A549 (cell line): ENCODE results near the gene CARD11. TPM values are rescaled to one million over a fixed set of nuclear protein-coding genes. Genes with fewer than 3 reads are reported as not detected.
A peak's percentile ranks its signal among the peaks of the same experiment; 100 is the strongest.

Experiments
- ATAC-seq, 2 experiments: fragments of 200-7000 bp in 1 of 2; fragments of >200 bp in 1 of 2; cut with Nextera tagmentation in 1 of 2; cut with Tn5 transposase in 1 of 2; 3 replicates each; pipeline versions ENCODE4 v1.8.0 to v1.9.1; 2018 to 2020; ENCODE audit warnings: mild to moderate bottlenecking in 1 of 2, moderate library complexity in 1 of 2
- CTCF ChIA-PET: fragments of 300-600 bp; sonication (Branson Sonifier 250); formaldehyde crosslinking; extraction: SDS; loops from one replicate; lab custom pipeline; 2021; ENCODE audit warnings: antibody characterized with exemption, inconsistent platforms; lab: Yijun Ruan, JAX
- POLR2A ChIA-PET: fragments of 350-600 bp; formaldehyde crosslinking; extraction: SDS; loops from one replicate; lab custom pipeline; 2021; ENCODE audit warnings: antibody characterized with exemption, inconsistent platforms; lab: Yijun Ruan, JAX
- DNase-seq, 2 experiments: peaks; one replicate each; pipeline versions ENCODE4 v3.0.0 to v3.0.0-alpha.2; 2011 to 2016; ENCODE audit warnings: low read depth in 1 of 2, low spot score in 1 of 2
- FAIRE-seq: peaks from 2 replicates; lab custom pipeline; 2011; peaks lifted over from hg19 to GRCh38; lab: Jason Lieb, UNC
- H3K27ac ChIP-seq, 2 experiments: fragments of >200 bp; sonication (Bioruptor Twin); formaldehyde crosslinking; 3 replicates each; pipeline ENCODE4 v1.5.1; 2016 to 2017
- H3K4me1 ChIP-seq: fragments of >200 bp; sonication (Bioruptor Twin); formaldehyde crosslinking; 3 replicates; pipeline ENCODE4 v1.6.1; 2016
- H3K4me2 ChIP-seq: fragments of >200 bp; sonication (Bioruptor Twin); formaldehyde crosslinking; 3 replicates; pipeline ENCODE4 v1.6.1; 2016
- H3K4me3 ChIP-seq: fragments of >200 bp; sonication (Bioruptor Twin); formaldehyde crosslinking; 3 replicates; pipeline ENCODE4 v1.5.1; 2016
- H3K9me3 ChIP-seq: fragments of >200 bp; sonication (Bioruptor Twin); formaldehyde crosslinking; 3 replicates; pipeline ENCODE4 v1.6.1; 2016
- BCL3 ChIP-seq: fragments of >200 bp; sonication (Bioruptor Twin); formaldehyde crosslinking; IDR thresholded peaks from 3 replicates; pipeline ENCODE4 v1.6.1; 2016
- BHLHE40 ChIP-seq: IDR thresholded peaks from 2 replicates; pipeline ENCODE4 v1.6.1; 2012; ENCODE audit warnings: low read depth, low read length, inconsistent platforms
- CBX2 ChIP-seq: fragments of 200-600 bp; sonication (generic); IDR thresholded peaks from 2 replicates; pipeline ENCODE4 v1.6.1; 2016; ENCODE audit warnings: low read depth, mild to moderate bottlenecking, borderline replicate concordance
- CHD4 ChIP-seq: fragments of 200-600 bp; sonication (generic); IDR thresholded peaks from 2 replicates; pipeline ENCODE4 v1.6.1; 2016; ENCODE audit warnings: antibody characterized with exemption, mild to moderate bottlenecking, borderline replicate concordance
- EHF ChIP-seq: fragments of 250-450 bp; sonication (Bioruptor Pico); IDR thresholded peaks from 2 replicates; pipeline ENCODE4 v1.5.0; 2020; ENCODE audit warnings: mild to moderate bottlenecking
- EHMT2 ChIP-seq: fragments of 200-600 bp; sonication (generic); IDR thresholded peaks from 2 replicates; pipeline ENCODE4 v1.6.1; 2016; ENCODE audit warnings: antibody characterized with exemption, low read depth, mild to moderate bottlenecking, moderate library complexity
- EP300 ChIP-seq, 2 experiments: fragments of >200 bp; sonication (Bioruptor Twin); formaldehyde crosslinking; IDR thresholded peaks; 2 replicates in 1 of 2; 3 replicates in 1 of 2; pipeline ENCODE4 v1.6.1; 2016 to 2017
- ESRRA ChIP-seq: fragments of 150-350 bp; IDR thresholded peaks from 2 replicates; pipeline ENCODE4 v1.6.1; 2014; ENCODE audit warnings: mild to moderate bottlenecking, low read length, borderline replicate concordance
- HMGXB4 ChIP-seq: fragments of 250-450 bp; sonication (Bioruptor Pico); IDR thresholded peaks from 2 replicates; pipeline ENCODE4 v1.5.0; 2021; ENCODE audit warnings: mild to moderate bottlenecking, moderate library complexity, borderline replicate concordance
- HOXA7 ChIP-seq: fragments of 250-450 bp; sonication (Bioruptor Pico); IDR thresholded peaks from 2 replicates; pipeline ENCODE4 v1.5.0; 2020; ENCODE audit warnings: mild to moderate bottlenecking, moderate library complexity
- HOXB5 ChIP-seq: fragments of 250-450 bp; sonication (Bioruptor Pico); IDR thresholded peaks from 2 replicates; pipeline ENCODE4 v1.5.0; 2020; ENCODE audit warnings: mild to moderate bottlenecking, moderate library complexity
- MAFK ChIP-seq: fragments of 450-650 bp; IDR thresholded peaks from 2 replicates; pipeline ENCODE4 v1.6.1; 2014; ENCODE audit not compliant: partially characterized antibody
- MAX ChIP-seq: IDR thresholded peaks from 2 replicates; pipeline ENCODE4 v1.6.1; 2012
- MAZ ChIP-seq: fragments of 150-350 bp; IDR thresholded peaks from 2 replicates; pipeline ENCODE4 v1.6.1; 2014; ENCODE audit warnings: antibody characterized with exemption, low read depth, low read length, borderline replicate concordance
- MYC ChIP-seq: IDR thresholded peaks from 2 replicates; pipeline ENCODE4 v1.6.1; 2012; ENCODE audit warnings: mild to moderate bottlenecking, inconsistent platforms, low read length, improper control_type of control experiment, borderline replicate concordance
- NFE2L2 ChIP-seq: fragments of 150-350 bp; conservative IDR thresholded peaks from 2 replicates; pipeline ENCODE4 v1.6.1; 2014; ENCODE audit warnings: low read length
- NPAS2 ChIP-seq: fragments of 250-450 bp; sonication (Bioruptor Pico); IDR thresholded peaks from 2 replicates; pipeline ENCODE4 v1.8.0; 2022; ENCODE audit warnings: mild to moderate bottlenecking, moderate library complexity, borderline replicate concordance
- RAD21 ChIP-seq, 2 experiments: fragments of >200 bp in 1 of 2; sonication (Bioruptor Twin) in 1 of 2; formaldehyde crosslinking in 1 of 2; IDR thresholded peaks in 1 of 2; conservative IDR thresholded peaks in 1 of 2; 2 replicates in 1 of 2; 3 replicates in 1 of 2; pipeline ENCODE4 v1.6.1; 2012 to 2018; ENCODE audit warnings: inconsistent platforms in 1 of 2
- RARB ChIP-seq: fragments of 250-450 bp; sonication (Bioruptor Pico); IDR thresholded peaks from 2 replicates; pipeline ENCODE4 v1.8.0; 2021; ENCODE audit warnings: mild to moderate bottlenecking, moderate library complexity
- RNF2 ChIP-seq: fragments of 200-600 bp; sonication (generic); IDR thresholded peaks from 2 replicates; pipeline ENCODE4 v1.6.1; 2016; ENCODE audit warnings: low read depth, mild to moderate bottlenecking, antibody characterized with exemption, moderate library complexity, borderline replicate concordance
- SMC3 ChIP-seq: fragments of >200 bp; sonication (Bioruptor Twin); formaldehyde crosslinking; IDR thresholded peaks from 3 replicates; pipeline ENCODE4 v1.6.1; 2018; ENCODE audit warnings: inconsistent platforms
- ZFP36 ChIP-seq: fragments of 450-650 bp; IDR thresholded peaks from 2 replicates; pipeline ENCODE4 v1.6.1; 2014; ENCODE audit warnings: borderline replicate concordance; ENCODE audit not compliant: partially characterized antibody
- WGBS: methylation state at CpG from one replicate; pipeline ENCODE4 v1.1.6; 2017; ENCODE audit errors: missing lambda C conversion rate; 5-methylcytosine and 5-hydroxymethylcytosine counted together
- polyA plus RNA-seq, 4 experiments: library from polyadenylated mRNA; depleted of rRNA in 3 of 4; stranded (reverse); fragments of >200 nt; fragmentation: RNase III in 1 of 4; extraction: RNeasy Plus Mini Kit Qiagen cat#74134 plus additional on column Dnase treatment in 1 of 4; gene quantifications; 2 replicates in 3 of 4; 3 replicates in 1 of 4; pipeline ENCODE4 v1.2.3, GENCODE V29; 2011 to 2017
- TF ChIP-seq, protein P1 (sequence below): fragments of >200 bp; sonication (Bioruptor Twin); formaldehyde crosslinking; IDR thresholded peaks from 3 replicates; pipeline ENCODE4 v1.5.1; 2016

Gene CARD11
- polyA plus RNA-seq, 2 of the 4 experiments (the other 2 are of a cell fraction), result 0.48 to 1.1 TPM

GRCh38 chr7:2869981-2870380 lies 173.7 kb downstream of the CARD11 start (continued):
- no peak for TF ChIP-seq MAFK

DNA sequence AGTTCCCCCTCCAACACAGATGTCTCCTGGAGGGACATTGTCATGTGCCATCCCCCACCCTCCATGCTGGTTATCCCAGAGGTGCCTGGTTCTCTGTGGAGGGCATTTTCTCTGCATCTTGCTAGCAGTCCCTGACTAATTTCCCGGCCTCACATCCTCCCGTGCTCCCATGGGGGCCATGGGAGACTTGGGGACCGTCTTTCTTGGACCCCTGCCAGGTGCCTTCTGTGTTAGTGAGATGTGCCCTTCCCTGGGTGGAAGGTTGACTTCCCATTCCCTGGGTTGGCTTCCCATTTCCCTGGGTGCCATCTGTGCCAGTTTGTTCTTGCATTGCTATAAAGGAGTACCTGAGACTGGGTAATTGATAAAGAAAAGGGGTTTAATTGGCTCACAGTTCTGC lies 177.1 kb downstream of the CARD11 start:
- no peaks in the 10 kb centered on the region for H3K9me3 ChIP-seq
- H3K27ac ChIP-seq, result no peak overlapping the region
- FAIRE-seq (no peak), DNase-seq (no peak), ATAC-seq (no peak)
- H3K4me1 ChIP-seq, result peaks cover 13% of the 10 kb centered on the region
- CTCF ChIA-PET, result interaction anchor here (0.6 to 4.7 kb wide), 13 partner anchors 10 to 1828 kb away, joined by 3 to 50 read pairs (median 13); partner anchors contain the start of gene SDK1
- TF ChIP-seq HOXA7 (CRISPR knock-in tag) (no peak), CHD4 (no peak), NPAS2 (CRISPR knock-in tag) (no peak), SMC3 (no peak), MAX (no peak), HMGXB4 (no peak), EHF (CRISPR knock-in tag) (no peak), RARB (CRISPR knock-in tag) (no peak), NFE2L2 (no peak), MAZ (no peak), BCL3 (no peak), EHMT2 (no peak), ESRRA (no peak), HOXB5 (CRISPR knock-in tag) (no peak), ZFP36 (no peak), RNF2 (no peak)
- TF ChIP-seq, protein P1, sequence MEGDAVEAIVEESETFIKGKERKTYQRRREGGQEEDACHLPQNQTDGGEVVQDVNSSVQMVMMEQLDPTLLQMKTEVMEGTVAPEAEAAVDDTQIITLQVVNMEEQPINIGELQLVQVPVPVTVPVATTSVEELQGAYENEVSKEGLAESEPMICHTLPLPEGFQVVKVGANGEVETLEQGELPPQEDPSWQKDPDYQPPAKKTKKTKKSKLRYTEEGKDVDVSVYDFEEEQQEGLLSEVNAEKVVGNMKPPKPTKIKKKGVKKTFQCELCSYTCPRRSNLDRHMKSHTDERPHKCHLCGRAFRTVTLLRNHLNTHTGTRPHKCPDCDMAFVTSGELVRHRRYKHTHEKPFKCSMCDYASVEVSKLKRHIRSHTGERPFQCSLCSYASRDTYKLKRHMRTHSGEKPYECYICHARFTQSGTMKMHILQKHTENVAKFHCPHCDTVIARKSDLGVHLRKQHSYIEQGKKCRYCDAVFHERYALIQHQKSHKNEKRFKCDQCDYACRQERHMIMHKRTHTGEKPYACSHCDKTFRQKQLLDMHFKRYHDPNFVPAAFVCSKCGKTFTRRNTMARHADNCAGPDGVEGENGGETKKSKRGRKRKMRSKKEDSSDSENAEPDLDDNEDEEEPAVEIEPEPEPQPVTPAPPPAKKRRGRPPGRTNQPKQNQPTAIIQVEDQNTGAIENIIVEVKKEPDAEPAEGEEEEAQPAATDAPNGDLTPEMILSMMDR, result no peak
- no peak overlapping the region for H3K4me3 ChIP-seq
- H3K4me2 ChIP-seq, result no peak overlapping the region
- WGBS, result 19% methylated on average over 2 of the region's 3 CpGs
- POLR2A ChIA-PET, result no interaction called here

- peak; percentile 69 to 77; a peak in 5 of 6 replicates for ATAC-seq
- CTCF ChIA-PET, result interaction anchor here (0.5 to 4.7 kb wide), 64 partner anchors 10 to 1859 kb away, joined by 3 to 50 read pairs (median 4); partner anchors contain the start of gene SDK1
- no peak for FAIRE-seq
- TF ChIP-seq RAD21 (conservative IDR thresholded peaks at IDR 0.05 in 1 of 2, IDR thresholded peaks at IDR 0.05 in 1 of 2) (peak; percentile 90 to 91), EP300 (IDR thresholded peaks at IDR 0.05) (no peak), SMC3 (peak; percentile 81), CBX2 (no peak), MAX (no peak), BHLHE40 (no peak), EHMT2 (no peak), MYC (no peak)
- TF ChIP-seq, protein P1, result peak; percentile 92
- TF ChIP-seq, all 56 proteins: peak for 3
- DNase-seq, result peak; percentile 69 to 78
- no peaks in the 10 kb centered on the region for H3K9me3 ChIP-seq
- no peak overlapping the region for H3K4me3 ChIP-seq
- POLR2A ChIA-PET, result interaction anchor here (1.5 kb wide), 1 partner anchor 9 kb away, joined by 3 read pairs; no protein-coding TSS in a partner anchor
- H3K4me2 ChIP-seq, result no peak overlapping the region
- H3K27ac ChIP-seq, result 0 out of 6 replicates have a peak overlapping the region, but pooled peaks of 1 of the 2 experiments have one; percentile 2
- H3K4me1 ChIP-seq, result peaks cover 13% of the 10 kb centered on the region
- 43% methylated on average over 16 of the region's 17 CpGs for WGBS
Measured at GRCh38 chr7:2864999-2865670, 178.5 kb downstream of the CARD11 start.
